HCT116 (cell line): ENCODE data around the gene NDUFS7. TPM values are rescaled to one million over a fixed set of nuclear protein-coding genes. Genes with fewer than 3 reads are reported as not detected.
A peak's percentile ranks its signal among the peaks of the same experiment; 100 is the strongest.

Experiments used
- ATAC-seq: fragments of 200-7000 bp; cut with Tn5 transposase; 2 replicates; pipeline ENCODE4 v1.9.1; 2020; ENCODE audit warnings: mild to moderate bottlenecking, moderate library complexity
- BruUV-seq: library from RNA; stranded (reverse); fragments of 400-500 nt; replicated peaks from 2 replicates; lab custom pipeline; 2021; lab: Mats Ljungman, UMichigan
- CTCF ChIA-PET: fragments of 300-600 bp; sonication (Branson Sonifier 250); formaldehyde crosslinking; loops from one replicate; lab custom pipeline; 2021; ENCODE audit warnings: antibody characterized with exemption; lab: Charles Lee
- POLR2A ChIA-PET: fragments of 300-600, 350-600 bp; sonication (Branson Sonifier 250); formaldehyde crosslinking; loops from one replicate; lab custom pipeline; 2021; ENCODE audit warnings: antibody characterized with exemption; lab: Charles Lee
- RAD21 ChIA-PET, 2 experiments: fragments of 300-600 bp; sonication (Branson Sonifier 250); formaldehyde crosslinking; loops; one replicate each; lab custom pipeline; 2023; ENCODE audit warnings: low total read pairs in 2 of 2; ENCODE audit not compliant: uncharacterized antibody in 2 of 2, unreplicated experiment in 2 of 2, low non-redundant PET in 1 of 2; lab: Charles Lee
- DNase-seq: peaks from one replicate; pipeline ENCODE4 v3.0.0-alpha.2; 2010; ENCODE audit warnings: low read depth, low spot score
- H2AFZ ChIP-seq: fragments of 200-600 bp; shearing (Covaris generic), sonication (generic); 2 replicates; pipeline ENCODE4 v1.6.1; 2017; ENCODE audit warnings: low read depth, mixed run types, mixed read lengths, antibody characterized with exemption, low read length; ENCODE audit not compliant: poor library complexity, severe bottlenecking
- H3K27ac ChIP-seq: 2 replicates; pipeline ENCODE4 v1.5.1; 2012; ENCODE audit warnings: low read depth, low read length
- H3K27me3 ChIP-seq: fragments of 200-600 bp; sonication (generic); 2 replicates; pipeline ENCODE4 v1.6.1; 2016; ENCODE audit warnings: mixed run types, low read length, mixed read lengths; ENCODE audit not compliant: insufficient read depth
- H3K36me3 ChIP-seq, 2 experiments: fragments of 200-500 bp in 1 of 2; fragments of 200-600 bp in 1 of 2; sonication (Bioruptor generic) in 1 of 2; sonication (generic) in 1 of 2; 2 replicates each; pipeline versions ENCODE4 v1.5.1 to v1.6.1; 2014 to 2016; ENCODE audit warnings: low read length in 2 of 2, inconsistent platforms in 1 of 2, mixed read lengths in 1 of 2, mixed run types in 1 of 2; ENCODE audit not compliant: insufficient read depth in 2 of 2, control insufficient read depth in 1 of 2
- H3K4me1 ChIP-seq, 2 experiments: fragments of 200-600 bp in 1 of 2; sonication (generic) in 1 of 2; 2 replicates each; pipeline versions ENCODE4 v1.5.1 to v1.6.1; 2012 to 2017; ENCODE audit warnings: low read length in 2 of 2, inconsistent platforms in 1 of 2, mild to moderate bottlenecking in 1 of 2, mixed read lengths in 1 of 2, mixed run types in 1 of 2, moderate library complexity in 1 of 2; ENCODE audit not compliant: insufficient read depth in 2 of 2, control insufficient read depth in 1 of 2
- H3K4me2 ChIP-seq: fragments of 200-600 bp; sonication (generic); 2 replicates; pipeline ENCODE4 v1.6.1; 2017; ENCODE audit warnings: mixed run types, low read length, mixed read lengths
- H3K4me3 ChIP-seq, 2 experiments: fragments of 200-600 bp in 1 of 2; sonication (generic) in 1 of 2; replicated peaks in 1 of 2; 2 replicates each; pipeline ENCODE4 v1.5.1; 2011 to 2016; ENCODE audit warnings: low read length in 2 of 2, control low read depth in 1 of 2, low read depth in 1 of 2, mild to moderate bottlenecking in 1 of 2, mixed read lengths in 1 of 2, mixed run types in 1 of 2
- H3K79me2 ChIP-seq: fragments of 200-600 bp; sonication (generic); 2 replicates; pipeline ENCODE4 v1.6.1; 2017; ENCODE audit warnings: mild to moderate bottlenecking, mixed run types, low read length, moderate library complexity, mixed read lengths; ENCODE audit not compliant: insufficient read depth
- H3K9ac ChIP-seq: fragments of 200-600 bp; sonication (generic); 2 replicates; pipeline ENCODE4 v1.6.1; 2016; ENCODE audit warnings: low read length, mixed read lengths
- H3K9me2 ChIP-seq: fragments of 200-600 bp; sonication (generic), shearing (Covaris generic); 2 replicates; pipeline ENCODE4 v1.6.1; 2017; ENCODE audit warnings: mixed run types, mild to moderate bottlenecking, moderate library complexity; ENCODE audit not compliant: insufficient read depth
- H3K9me3 ChIP-seq, 2 experiments: fragments of 200-500 bp in 1 of 2; fragments of 200-600 bp in 1 of 2; sonication (Bioruptor generic) in 1 of 2; sonication (generic) in 1 of 2; 2 replicates each; pipeline ENCODE4 v1.6.1; 2014 to 2017; ENCODE audit warnings: low read length in 2 of 2, mixed read lengths in 2 of 2, inconsistent platforms in 1 of 2, low read depth in 1 of 2, mild to moderate bottlenecking in 1 of 2, mixed run types in 1 of 2, moderate library complexity in 1 of 2; ENCODE audit not compliant: control insufficient read depth in 1 of 2, insufficient read depth in 1 of 2
- H4K20me1 ChIP-seq: fragments of 200-600 bp; sonication (generic), shearing (Covaris generic); 2 replicates; pipeline ENCODE4 v1.6.1; 2017; ENCODE audit warnings: mixed run types, mild to moderate bottlenecking, moderate library complexity; ENCODE audit not compliant: insufficient read depth
- CEBPB ChIP-seq: IDR thresholded peaks from 2 replicates; pipeline ENCODE4 v1.6.1; 2012; ENCODE audit warnings: low read depth
- EGR1 ChIP-seq: IDR thresholded peaks from 2 replicates; pipeline ENCODE4 v1.6.1; 2012; ENCODE audit warnings: low read depth
- ELF1 ChIP-seq: IDR thresholded peaks from 2 replicates; pipeline ENCODE4 v1.6.1; 2012; ENCODE audit warnings: low read depth, borderline replicate concordance
- MAX ChIP-seq: IDR thresholded peaks from 2 replicates; pipeline ENCODE4 v1.6.1; 2012
- SRF ChIP-seq: IDR thresholded peaks from 2 replicates; pipeline ENCODE4 v1.6.1; 2012; ENCODE audit warnings: low read depth
- YY1 ChIP-seq: IDR thresholded peaks from 2 replicates; pipeline ENCODE4 v1.6.1; 2011; ENCODE audit warnings: low read length, low read depth, moderate library complexity, mild to moderate bottlenecking; ENCODE audit not compliant: insufficient replicate concordance; ENCODE audit errors: extremely low read depth
- ZFX ChIP-seq: fragments of 450-650 bp; IDR thresholded peaks from 2 replicates; pipeline ENCODE4 v1.6.1; 2017
- ZNF274 ChIP-seq: fragments of 200-500 bp; sonication (Bioruptor generic); IDR thresholded peaks from 2 replicates; pipeline ENCODE4 v1.6.1; 2014; ENCODE audit warnings: mild to moderate bottlenecking, low read depth, low read length, inconsistent platforms
- intact Hi-C: fragments of 100-400 bp; cut with micrococcal nuclease; formaldehyde crosslinking; loops from 2 replicates; pipeline ENCODE4 v1.10.0; 2022
- total RNA-seq: library from RNA; stranded (reverse); gene quantifications from one replicate; pipeline ENCODE4 v1.2.1, GENCODE V29; 2021; ENCODE audit not compliant: unreplicated experiment

The NDUFS7 gene
- total RNA-seq, 1 experiment from 2014 or later, result 114 TPM

- no peak for TF ChIP-seq SRF
- no peak for TF ChIP-seq YY1
- TF ChIP-seq ZFX, result no peak
- TF ChIP-seq CEBPB, result no peak
- no peak for TF ChIP-seq ELF1
- TF ChIP-seq MAX, result no peak
- no peak for TF ChIP-seq EGR1
These were observed 30.6 kb upstream of the NDUFS7 start (continued) for GRCh38 chr19:1353144-1353543.

- Histone ChIP-seq H3K27me3 (no peaks in the 10 kb centered on the region), H3K9ac (peak overlapping the region; percentile 77), H3K4me2 (peak overlapping the region; percentile 93), H3K4me1 (peaks cover 10 to 18% of the 10 kb centered on the region in 2 experiments), H3K27ac (peak overlapping the region; percentile 99), H3K4me3 (peak overlapping the region; percentile 79 to 84), H3K36me3 (peaks cover 22 to 30% of the 10 kb centered on the region in 2 experiments; a peak in 3 of 4 replicates), H2AFZ (no peak overlapping the region), H3K9me2 (no peaks in the 10 kb centered on the region), H3K79me2 (peaks cover 16% of the 10 kb centered on the region), H3K9me3 (no peaks in the 10 kb centered on the region), H4K20me1 (no peaks in the 10 kb centered on the region)
- ATAC-seq (peak; percentile 74), DNase-seq (no peak)
- TF ChIP-seq ZNF274 (no peak), ZFX (peak; percentile 48; the same call in 1 of the 2 replicates)
- intact Hi-C loops, result no loop called here
- POLR2A ChIA-PET, result interaction anchor here (0.6 kb wide), 1 partner anchor 9 kb away, joined by 3 read pairs; no protein-coding TSS in a partner anchor
- no TSS peak for BruUV-seq
- CTCF ChIA-PET, result interaction anchor here (1.0 kb wide), 1 partner anchor 110 kb away, joined by 4 read pairs; no protein-coding TSS in a partner anchor
- RAD21 ChIA-PET, result no interaction called here
These were observed 28.6 kb upstream of the NDUFS7 start for GRCh38 chr19:1354970-1355567.
